Fibroblast of villous mesenchyme (primary cell): Measurements from ENCODE around the gene ADD2. TPM values are rescaled to one million over a fixed set of nuclear protein-coding genes. Genes with fewer than 3 reads are reported as not detected.
"Not testable (repeated sequence)": the region's sequence is repeated elsewhere in the genome, so short reads cannot be mapped to it uniquely, and the experiment has no call there.

Source experiments
- DNase-seq: peaks from one replicate; pipeline ENCODE4 v3.0.0-alpha.2; 2010; ENCODE audit warnings: low read depth
- H3K4me3 ChIP-seq: 2 replicates; pipeline ENCODE4 v1.5.1; 2011; ENCODE audit warnings: low read depth, mild to moderate bottlenecking, low read length
- CTCF ChIP-seq: IDR thresholded peaks from 2 replicates; pipeline ENCODE4 v1.5.1; 2012; ENCODE audit warnings: low read depth, mild to moderate bottlenecking, low read length; ENCODE audit not compliant: insufficient read depth
- total RNA-seq: library from RNA; depleted of rRNA; stranded (reverse); fragments of >200 nt; gene quantifications from 2 replicates; pipeline ENCODE4 v1.2.3, GENCODE V29; 2012

The ADD2 gene
- total RNA-seq, 1 donor = not detected

- no peak for TF ChIP-seq CTCF
- DNase-seq = no peak
- no peak overlapping the region for H3K4me3 ChIP-seq
These were observed 109.5 kb downstream of the ADD2 start for GRCh38 chr2:70658476-70658875.

- DNase-seq = no peak
- H3K4me3 ChIP-seq = no peak overlapping the region
- no peak for TF ChIP-seq CTCF
These were observed 110.8 kb downstream of the ADD2 start for GRCh38 chr2:70657246-70657645.

- DNase-seq = no peak
- no peak overlapping the region for H3K4me3 ChIP-seq
- TF ChIP-seq CTCF = no peak
These were observed 111.5 kb downstream of the ADD2 start for GRCh38 chr2:70656421-70657010.

- no peak for TF ChIP-seq CTCF
- no peak overlapping the region for H3K4me3 ChIP-seq
- no peak for DNase-seq
These were observed 112.2 kb downstream of the ADD2 start for GRCh38 chr2:70655786-70656185.

GRCh38 chr2:70655211-70655610 is 112.8 kb downstream of the ADD2 start:
- DNase-seq = peak; percentile 12
- H3K4me3 ChIP-seq = not testable (repeated sequence)
- TF ChIP-seq CTCF = peak; percentile 37

GRCh38 chr2:70651727-70652126 is 116.3 kb downstream of the ADD2 start:
- H3K4me3 ChIP-seq = no peak overlapping the region
- TF ChIP-seq CTCF = no peak
- DNase-seq = no peak

- DNase-seq = no peak
- H3K4me3 ChIP-seq = no peak overlapping the region
- no peak for TF ChIP-seq CTCF
These were observed 117.0 kb downstream of the ADD2 start for GRCh38 chr2:70651014-70651413.
